HG03565 (cell line): Measurements from ENCODE around the gene FGF6.
"Not testable (repeated sequence)": the region's sequence is repeated elsewhere in the genome, so short reads cannot be mapped to it uniquely, and the experiment has no call there.

Experiments
- ATAC-seq: cut with Tn5 transposase; IDR thresholded peaks from one replicate; pipeline ENCODE4 v1.9.1; 2021; ENCODE audit warnings: mild to moderate bottlenecking, moderate library complexity; ENCODE audit not compliant: unreplicated experiment

FGF6 gene

DNA sequence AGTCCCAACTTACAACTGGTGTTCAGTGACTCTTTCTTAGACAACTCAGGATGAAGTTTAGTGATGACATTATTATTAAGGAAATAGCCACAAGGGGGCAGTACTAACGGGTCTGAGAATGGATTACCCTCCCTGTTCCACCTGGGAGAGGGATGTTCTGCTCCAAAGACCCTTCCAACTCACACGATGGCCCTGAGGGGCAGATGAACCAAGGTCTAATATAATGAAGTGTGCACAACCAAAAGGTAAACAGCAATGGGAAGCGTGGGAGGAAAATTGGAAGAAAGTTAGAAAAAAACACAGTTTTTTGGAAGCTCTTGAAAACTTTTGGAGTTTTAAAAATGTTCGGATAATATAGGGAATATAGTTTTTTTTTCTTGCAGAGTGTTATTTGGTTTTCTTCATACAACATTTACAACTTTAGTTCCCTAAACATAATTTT lies 24.0 kb downstream of the FGF6 start:
- ATAC-seq, result no peak

DNA sequence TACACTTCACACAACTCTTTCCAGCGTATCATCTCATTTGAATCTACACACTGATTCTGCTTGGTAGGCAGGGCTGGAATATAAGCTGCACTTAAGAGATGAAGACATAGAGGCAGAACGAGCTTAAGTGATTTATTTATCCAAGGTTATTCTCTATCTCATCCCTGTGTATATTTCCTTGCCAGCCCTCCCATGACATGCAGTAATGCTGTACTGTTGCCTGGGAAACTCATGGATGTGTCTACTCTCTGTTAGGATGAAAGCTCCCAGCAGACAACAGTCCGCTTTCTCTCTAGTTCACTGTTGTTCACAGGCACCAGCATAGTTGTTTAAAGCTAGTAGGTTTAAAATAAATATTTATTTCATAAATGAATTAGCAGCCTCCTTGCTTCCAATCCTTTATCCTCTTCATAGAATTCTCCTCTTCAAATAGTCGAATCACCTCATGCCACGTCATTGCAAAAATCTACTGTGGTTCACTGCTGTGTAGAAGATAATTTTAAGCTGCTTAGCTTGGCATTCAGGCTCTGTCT lies 25.4 kb downstream of the FGF6 start:
- no peak for ATAC-seq

DNA sequence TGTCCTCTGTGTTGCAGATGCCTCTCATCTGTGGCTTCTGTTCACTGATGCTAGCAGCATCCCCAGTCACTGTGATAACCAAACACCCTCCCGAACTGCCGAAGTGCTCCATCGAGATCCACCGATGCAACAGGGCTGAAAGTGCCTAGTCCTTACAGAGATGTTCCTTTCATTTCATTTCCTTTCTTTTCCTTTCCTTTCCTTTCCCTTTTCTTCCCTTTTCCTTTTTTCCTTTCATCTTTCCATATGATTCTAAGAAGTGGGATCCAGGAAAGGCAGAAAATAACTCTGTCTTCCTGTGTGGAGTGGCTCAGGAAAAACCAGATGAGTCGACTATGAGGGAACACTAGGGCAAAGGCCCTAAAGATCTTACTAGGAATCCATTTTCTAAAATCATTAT lies 26.7 kb downstream of the FGF6 start:
- ATAC-seq, result no peak

DNA sequence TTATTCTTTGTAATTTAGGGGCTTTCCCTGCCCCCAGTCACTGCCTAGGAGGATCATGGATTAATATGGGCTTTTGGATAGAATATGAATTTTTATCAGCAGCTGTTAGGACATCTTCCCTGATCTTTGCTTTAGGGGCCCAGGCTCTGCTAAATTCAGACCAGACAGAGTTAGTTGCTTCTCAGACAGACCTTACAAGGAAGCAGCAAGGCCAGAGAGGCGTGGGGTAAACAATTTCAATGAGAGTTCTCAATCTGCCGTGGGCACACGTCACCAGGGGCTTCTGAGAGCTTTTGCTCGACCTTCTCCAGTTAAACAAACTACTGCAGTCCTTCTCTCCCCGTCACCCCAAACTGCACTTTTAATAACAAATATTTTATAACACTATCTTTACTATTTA lies 27.7 kb downstream of the FGF6 start:
- no peak for ATAC-seq

DNA sequence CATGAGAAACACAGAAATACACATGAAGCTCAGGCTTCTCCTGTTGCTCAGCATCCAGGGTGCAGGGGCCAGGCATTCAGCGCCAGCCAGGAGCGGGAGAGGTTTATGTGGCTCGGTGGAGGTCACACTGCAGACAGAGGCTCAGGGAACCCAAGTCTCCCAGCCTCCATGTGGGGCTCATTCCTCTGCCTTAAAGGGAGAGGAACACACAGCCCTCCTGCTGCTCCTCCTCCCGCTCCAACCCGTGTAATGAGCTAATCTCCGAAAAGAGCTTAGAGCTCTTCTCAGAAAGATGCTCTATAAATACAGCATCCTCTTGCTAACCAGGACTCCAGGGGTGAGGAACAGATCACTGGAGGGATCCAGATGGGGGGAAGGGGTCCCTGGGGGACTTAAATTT lies 28.2 kb downstream of the FGF6 start:
- ATAC-seq, result no peak

DNA sequence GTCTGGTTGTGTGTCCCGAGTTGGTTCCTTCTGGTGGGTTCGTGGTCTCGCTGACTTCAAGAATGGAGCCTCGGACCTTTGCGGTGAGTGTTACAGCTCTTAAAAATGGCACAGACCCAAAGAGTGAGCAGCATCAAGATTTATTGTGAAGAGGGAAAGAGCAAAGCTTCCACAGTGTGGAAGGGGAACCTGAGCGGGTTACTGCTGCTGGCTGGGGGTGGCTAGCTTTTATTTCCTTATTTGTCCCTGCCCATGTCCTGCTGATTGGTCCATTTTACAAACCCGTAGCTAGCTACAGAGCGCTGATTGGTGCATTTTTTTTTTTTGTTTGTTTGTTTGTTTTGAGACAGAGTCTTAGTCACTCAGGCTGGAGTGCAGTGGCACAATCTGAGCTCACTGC lies 29.3 kb downstream of the FGF6 start:
- ATAC-seq, result no peak

DNA sequence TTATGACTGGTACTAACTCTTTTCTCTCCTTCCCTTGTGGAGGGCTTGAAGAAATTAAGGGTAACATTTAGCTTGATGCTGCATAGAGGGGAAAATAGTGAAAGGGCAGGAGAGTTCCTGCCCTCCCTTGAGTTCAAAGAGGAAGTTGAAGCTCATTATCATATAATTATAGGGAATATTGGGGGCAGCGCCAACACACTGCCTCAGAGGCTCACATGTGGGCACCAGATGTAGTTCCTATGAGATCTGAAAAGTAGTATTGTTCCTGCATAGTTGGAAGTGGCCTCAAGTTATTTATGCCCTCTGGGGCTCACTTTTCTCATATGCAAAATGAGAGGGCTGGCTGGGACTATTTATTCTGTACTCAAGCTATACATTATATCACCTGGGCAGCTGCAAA lies 33.1 kb downstream of the FGF6 start:
- no peak for ATAC-seq

DNA sequence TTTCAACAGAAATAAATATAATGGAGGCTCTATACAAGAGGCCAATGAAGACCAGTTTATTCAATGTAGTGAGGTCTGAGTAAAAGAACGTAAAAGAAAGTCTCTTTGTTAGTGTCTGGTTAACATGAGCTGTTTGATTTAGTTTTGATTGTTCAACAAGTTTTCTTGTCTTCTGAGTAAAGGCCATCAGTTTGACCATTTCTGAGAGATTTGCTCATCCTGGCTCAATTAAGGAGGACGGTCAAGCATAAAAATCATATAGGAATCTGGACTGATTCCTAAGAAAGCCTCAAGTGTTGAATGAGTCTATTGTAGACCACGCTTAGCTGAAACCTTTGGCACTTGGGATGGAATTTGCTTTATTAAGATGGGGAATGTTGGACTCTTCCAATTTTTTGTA lies 33.6 kb downstream of the FGF6 start:
- ATAC-seq, result no peak

DNA sequence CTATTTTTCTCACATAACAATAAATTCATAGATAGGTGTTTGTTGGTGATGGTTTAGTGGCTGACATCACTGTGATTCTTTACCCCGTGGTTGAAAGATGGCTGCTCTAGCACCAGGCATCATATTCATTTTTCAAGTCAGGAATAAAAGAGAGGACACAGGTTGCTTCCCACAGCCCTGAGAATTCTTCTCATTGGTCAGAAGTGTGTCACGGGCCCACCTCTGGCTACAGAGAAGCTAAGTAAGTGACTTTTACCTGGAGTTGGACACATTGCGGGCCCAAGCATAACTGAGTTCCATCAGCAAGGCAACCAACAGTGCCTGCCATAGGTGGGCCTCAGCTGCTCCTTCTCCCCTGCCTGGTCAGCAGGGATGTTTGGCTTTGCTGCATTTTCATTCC lies 38.5 kb downstream of the FGF6 start:
- no peak for ATAC-seq

DNA sequence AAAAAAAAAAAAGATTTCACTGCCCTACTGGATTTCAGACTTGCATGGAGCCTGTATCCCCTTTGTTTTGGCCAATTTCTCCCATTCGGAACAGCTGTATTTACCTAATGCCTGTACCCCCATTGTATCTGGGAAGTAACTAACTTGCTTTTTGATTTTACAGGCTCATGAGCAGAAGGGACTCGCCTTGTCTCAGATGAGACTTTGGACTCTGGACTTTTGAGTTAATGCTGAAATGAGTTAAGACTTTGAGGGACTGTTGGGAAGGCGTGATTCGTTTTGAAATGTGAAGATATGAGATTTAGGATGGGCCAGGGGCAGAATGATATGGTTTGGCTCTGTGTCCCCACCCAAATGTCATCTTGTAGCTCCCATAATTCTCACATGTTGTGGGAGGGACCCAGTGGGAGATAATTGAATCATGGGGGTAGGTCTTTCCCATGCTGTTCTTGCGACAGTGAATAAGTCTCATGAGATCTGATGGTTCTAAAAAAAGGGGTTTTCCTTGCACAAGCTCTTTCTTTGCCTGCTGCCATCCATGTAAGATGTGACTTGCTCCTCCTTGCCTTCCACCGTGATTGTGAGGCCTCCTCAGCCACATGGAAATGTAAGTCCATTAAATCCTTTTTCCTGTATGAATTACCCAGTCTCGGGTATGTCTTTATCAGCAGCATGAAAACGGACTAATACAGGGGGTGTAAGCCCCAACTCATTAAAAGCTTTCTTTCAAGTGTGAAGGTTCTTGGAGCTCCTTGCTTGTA lies 40.6 kb downstream of the FGF6 start:
- ATAC-seq, result not testable (repeated sequence)

DNA sequence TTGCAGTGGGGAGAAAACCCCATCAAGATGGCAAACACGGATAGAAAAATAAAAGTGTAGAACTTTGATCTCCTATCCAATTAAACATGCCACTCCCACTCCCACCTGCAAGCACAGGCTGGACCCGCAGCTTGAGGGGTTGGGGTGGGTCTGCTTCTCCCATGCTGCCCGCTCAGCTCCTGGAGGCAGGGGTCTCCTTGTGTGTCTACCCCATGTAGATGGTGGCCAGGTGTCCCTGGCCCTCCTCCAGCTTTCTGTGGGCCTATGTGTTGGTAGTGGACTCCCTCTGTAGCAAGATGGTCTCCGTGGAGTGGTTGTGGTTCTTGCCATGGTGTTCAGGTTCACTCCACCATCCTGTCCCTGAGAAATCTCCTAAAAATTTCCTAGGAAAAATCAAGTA lies 42.6 kb downstream of the FGF6 start:
- ATAC-seq, result no peak

DNA sequence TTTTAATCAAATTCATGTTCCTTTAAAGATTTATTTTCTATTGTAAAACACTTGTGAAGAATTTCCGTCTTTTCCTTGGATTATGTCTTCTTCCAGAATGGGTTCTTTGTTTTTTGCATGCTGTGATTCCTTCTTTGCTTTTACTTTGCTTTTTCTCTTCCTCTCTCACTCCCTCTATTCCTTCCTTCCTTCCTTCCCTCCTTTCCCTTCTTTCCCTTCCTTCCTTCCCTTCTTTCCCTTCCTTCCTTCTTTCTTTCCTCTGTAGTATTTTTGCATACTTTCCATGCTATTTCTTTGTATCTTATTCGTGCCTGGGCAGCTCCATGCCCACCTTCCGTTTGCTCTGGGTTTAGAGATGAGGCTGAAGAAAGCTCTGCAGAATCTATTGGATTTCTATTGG lies 44.5 kb downstream of the FGF6 start:
- no peak for ATAC-seq

DNA sequence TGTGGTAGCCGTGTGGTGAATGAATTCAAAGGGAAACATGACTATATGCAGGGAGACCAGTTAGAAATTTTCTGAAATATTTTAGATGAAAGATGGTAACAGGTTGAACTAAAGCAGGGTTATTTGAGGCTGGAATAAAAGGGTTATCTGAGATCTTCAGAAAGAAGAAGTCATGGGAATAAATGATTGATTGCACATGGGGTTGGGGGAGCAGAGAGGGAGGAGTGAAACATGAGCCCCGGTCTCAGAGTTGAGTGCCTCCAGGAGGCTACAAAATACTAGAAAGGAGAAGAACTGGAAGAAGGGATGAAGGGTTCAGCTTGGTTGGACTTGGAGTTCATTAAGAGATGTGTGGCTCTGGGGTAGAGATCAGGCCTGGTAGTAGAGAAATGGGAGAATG lies 49.8 kb downstream of the FGF6 start:
- no peak for ATAC-seq

DNA sequence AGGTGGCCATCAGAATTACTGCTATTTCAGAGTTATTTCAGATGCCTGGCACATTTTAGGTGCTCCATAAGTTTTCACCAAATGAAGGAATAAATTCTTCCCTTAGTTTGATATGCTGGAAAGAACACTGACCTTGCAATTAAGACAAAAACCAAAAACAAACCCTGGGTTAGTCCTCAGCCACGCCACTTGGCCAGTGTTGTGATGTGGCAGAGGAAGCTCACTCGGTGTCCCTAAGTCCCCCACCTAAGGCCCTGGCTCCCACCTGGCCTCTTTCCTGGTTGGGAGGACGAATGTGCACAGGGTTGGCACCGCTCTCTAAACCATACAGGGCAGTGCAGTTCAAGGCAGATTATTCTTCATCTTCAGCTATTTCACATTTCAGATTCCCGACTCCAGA lies 52.4 kb downstream of the FGF6 start:
- ATAC-seq, result no peak

DNA sequence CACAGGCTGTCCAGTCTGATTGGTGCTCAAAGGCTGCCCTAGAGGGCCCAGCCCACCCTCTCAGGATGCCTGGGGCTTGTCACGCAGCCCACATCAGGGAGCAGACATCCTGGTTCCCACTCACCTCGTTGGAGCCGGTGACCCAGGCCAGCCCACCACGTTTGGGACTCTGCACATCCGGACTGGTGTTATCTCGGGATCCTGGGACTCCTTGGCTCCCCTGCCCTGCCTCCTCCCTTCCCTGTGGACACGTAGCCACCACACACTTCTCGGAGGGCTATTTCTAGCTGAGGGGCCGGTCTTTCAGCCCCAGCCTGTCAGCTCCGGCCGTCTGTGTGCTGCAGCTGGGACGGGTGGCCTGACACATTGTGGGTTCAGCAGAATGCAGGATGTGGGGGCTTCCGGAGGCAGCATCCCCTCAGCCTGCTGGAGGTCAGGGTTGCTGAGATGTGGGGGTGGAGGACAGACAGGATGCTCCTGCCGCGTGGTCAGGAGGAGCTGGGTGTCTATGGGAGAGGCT lies 53.3 kb downstream of the FGF6 start:
- no peak for ATAC-seq

DNA sequence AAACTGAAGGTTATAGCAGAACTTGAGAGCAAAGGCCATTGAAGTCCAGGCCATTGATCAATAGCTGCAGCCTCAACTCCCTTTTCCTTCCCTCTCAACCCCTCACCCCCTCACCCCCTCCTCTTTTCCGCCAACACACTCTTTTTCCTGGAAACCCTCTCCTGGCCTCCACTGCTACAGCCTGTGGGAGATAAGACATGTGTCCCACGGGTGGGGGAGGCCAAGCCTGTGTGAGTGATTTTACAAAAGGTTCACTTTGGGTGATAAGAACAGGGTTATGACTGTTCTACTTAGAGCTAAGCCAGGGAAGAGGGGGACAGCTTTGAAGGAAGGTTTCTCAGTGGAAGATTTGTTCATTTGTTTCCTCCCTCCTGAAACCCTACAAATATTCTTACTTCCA lies 57.0 kb downstream of the FGF6 start:
- no peak for ATAC-seq

DNA sequence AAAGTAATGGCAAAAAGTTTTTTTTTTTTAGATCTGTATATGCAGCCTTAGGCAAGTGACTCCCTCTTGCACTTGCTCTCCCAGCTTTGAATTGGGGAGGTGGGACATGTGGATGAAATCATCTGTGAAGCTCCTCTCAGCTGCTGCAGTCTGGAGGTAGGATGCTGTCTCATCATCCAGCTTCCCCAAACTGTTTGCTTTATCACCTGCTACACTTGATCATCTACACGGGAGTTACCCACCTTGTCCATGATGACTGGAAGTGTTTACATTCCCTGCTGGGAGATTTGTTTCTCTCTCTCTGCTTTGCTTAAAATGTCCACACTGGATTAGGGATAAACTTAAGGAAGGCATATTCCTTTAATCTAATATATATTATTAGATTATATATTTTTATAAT lies 57.6 kb downstream of the FGF6 start:
- ATAC-seq, result no peak

DNA sequence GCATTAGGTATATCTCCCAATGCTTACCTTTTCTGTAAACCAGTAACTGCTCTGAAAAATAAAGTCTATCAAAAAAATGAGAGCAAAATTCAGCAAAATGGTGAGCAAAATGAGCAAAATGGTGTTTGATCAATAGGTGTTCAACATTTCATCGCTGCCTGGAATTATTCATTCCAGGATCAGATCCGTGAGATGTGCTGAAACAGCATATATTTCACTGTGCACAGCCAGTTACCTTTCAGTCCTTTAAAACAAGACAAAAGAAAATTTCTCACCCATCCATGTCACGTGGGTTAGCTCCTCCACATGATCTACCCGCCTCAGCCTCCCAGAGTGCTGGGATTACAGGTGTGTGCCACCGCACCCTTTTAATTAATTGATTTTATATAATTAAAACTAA lies 58.0 kb downstream of the FGF6 start:
- no peak for ATAC-seq

DNA sequence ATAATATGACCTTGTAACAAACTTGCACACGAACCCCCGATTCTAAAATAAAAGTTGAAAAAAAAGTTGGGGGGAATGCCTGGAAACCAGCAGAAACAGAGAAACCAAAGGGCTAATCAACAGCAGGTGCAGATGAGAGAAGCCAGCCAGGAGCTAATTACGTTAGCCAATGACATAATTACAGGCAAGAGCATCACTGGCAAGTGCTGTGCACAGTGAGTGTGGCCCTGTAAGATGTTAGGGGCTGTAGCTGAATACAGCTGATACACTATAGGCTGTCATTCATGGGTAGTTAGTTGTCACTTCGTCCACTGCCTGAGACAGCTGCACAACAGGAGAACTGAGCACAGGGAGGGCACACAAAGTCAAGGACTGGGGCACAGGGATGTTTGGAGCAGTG lies 58.8 kb downstream of the FGF6 start:
- ATAC-seq, result no peak
